Stimulated activated CD8-positive, alpha-beta memory T cell treated with anti-CD3 and anti-CD28 coated beads, Interleukin-15, amount 100 ng/mL, for 1 hour (primary cell): ENCODE measurements around the gene ZNF85.
A peak's percentile ranks its signal among the peaks of the same experiment; 100 is the strongest.
"Not testable (repeated sequence)": the region's sequence is repeated elsewhere in the genome, so short reads cannot be mapped to it uniquely, and the experiment has no call there.

ENCODE experiments used
- DNase-seq: peaks from one replicate; pipeline ENCODE4 v3.0.0-alpha.2; 2020; ENCODE audit warnings: low read depth

The ZNF85 gene

GRCh38 chr19:20923077-20923871, at the start of gene ZNF85:
Gene ZNF85 (plus strand): TSS chr19:20923251. CDS start chr19:20923401, 150 bp downstream.
- DNase-seq = peak; percentile 74

- DNase-seq = no peak
Measured at GRCh38 chr19:20879501-20879900, 43.5 kb upstream of the ZNF85 start.

GRCh38 chr19:20912973-20913372, 10.1 kb upstream of the ZNF85 start:
- DNase-seq = no peak

- no peak for DNase-seq
Measured at GRCh38 chr19:20925481-20925880, 2.4 kb downstream of the ZNF85 start.

GRCh38 chr19:20926796-20927195, 3.7 kb downstream of the ZNF85 start:
- no peak for DNase-seq

GRCh38 chr19:20928371-20928770, 5.3 kb downstream of the ZNF85 start:
- DNase-seq = no peak

- DNase-seq = not testable (repeated sequence)
Measured at GRCh38 chr19:20936322-20936947, 13.4 kb downstream of the ZNF85 start.

GRCh38 chr19:20952561-20953095, 29.6 kb downstream of the ZNF85 start:
- not testable (repeated sequence) for DNase-seq

GRCh38 chr19:20964798-20965197, 41.7 kb downstream of the ZNF85 start:
- no peak for DNase-seq

GRCh38 chr19:20968092-20968491, 45.0 kb downstream of the ZNF85 start:
- no peak for DNase-seq

GRCh38 chr19:20969498-20969897, 46.4 kb downstream of the ZNF85 start:
- no peak for DNase-seq

GRCh38 chr19:20969898-20970297, 46.8 kb downstream of the ZNF85 start:
- DNase-seq = no peak

GRCh38 chr19:20992788-20993187, 69.7 kb downstream of the ZNF85 start:
- not testable (repeated sequence) for DNase-seq

- peak; percentile 63 for DNase-seq
Measured at GRCh38 chr19:20999731-21000352, 76.8 kb downstream of the ZNF85 start.
